Measurements from ENCODE around the gene KDM3B. TPM values are rescaled to one million over a fixed set of nuclear protein-coding genes. Genes with fewer than 3 reads are reported as not detected.
A peak's percentile ranks its signal among the peaks of the same experiment; 100 is the strongest.

The KDM3B gene
- total and polyA plus RNA-seq, 2 experiments from 2014 or later, result 25.8 to 86.6 TPM

GRCh38 chr5:138340008-138340407 is 12.5 kb upstream of the KDM3B start:
- Histone ChIP-seq H2AFZ (no peak overlapping the region), H3K4me1 (ENCODE audit: insufficient read depth) (peaks cover 12% of the 10 kb centered on the region; the same call in 1 of the 2 replicates), H3K4me2 (peak overlapping the region; percentile 99), H3K27me3 (ENCODE audit: insufficient read depth) (no peaks in the 10 kb centered on the region), H4K20me1 (replicated peaks; ENCODE audit: insufficient read depth) (peaks cover 6% of the 10 kb centered on the region; the same call in 1 of the 2 replicates), H3K36me3 (ENCODE audit: insufficient read depth) (peaks cover 21% of the 10 kb centered on the region), H3K27ac (ENCODE audit: low read depth) (no peak overlapping the region), H3K4me3 (peak overlapping the region; percentile 85), H3K79me2 (replicated peaks; ENCODE audit: insufficient read depth) (peaks cover 59% of the 10 kb centered on the region), H3F3A (replicated peaks; ENCODE audit: low read depth) (no peaks in the 10 kb centered on the region), H3K9me2 (ENCODE audit: insufficient read depth) (no peaks in the 10 kb centered on the region)
- no peak for TF ChIP-seq ZNF331 (CRISPR knock-in tag; IDR thresholded peaks at IDR 0.05; ENCODE audit: low read depth)
- TF ChIP-seq NANOG (IDR thresholded peaks at IDR 0.05; ENCODE audit: borderline replicate concordance), result no peak
- no peak for TF ChIP-seq REST (IDR thresholded peaks at IDR 0.05; ENCODE audit: unreplicated experiment)
- no peak for TF ChIP-seq ZNF462 (CRISPR knock-in tag; IDR thresholded peaks at IDR 0.05)
- ATAC-seq (no peak), DNase-seq (ENCODE audit: low spot score) (no peak)
- Mint-ChIP-seq H3K27me3 (ENCODE audit: insufficient read depth, low read depth, poor library complexity) (peaks cover 5% of the 10 kb centered on the region), H3K36me3 (ENCODE audit: low read depth) (peaks cover 44% of the 10 kb centered on the region), H3K4me1 (peaks cover 31% of the 10 kb centered on the region), H3K9me3 (no peaks in the 10 kb centered on the region), H3K4me3 (peak overlapping the region; percentile 97), H3K27ac (no peak overlapping the region)

Data from GM23338 (cell line).